Right atrium auricular region (tissue), 2 donors: ENCODE data around the gene LTBP4. TPM values are rescaled to one million over a fixed set of nuclear protein-coding genes. Genes with fewer than 3 reads are reported as not detected.

Experiments used
- DNase-seq: peaks from one replicate; pipeline ENCODE4 v3.0.0-alpha.2; 2019; ENCODE audit warnings: low spot score
- H3K27ac ChIP-seq, 2 donors: fragments of 200-600 bp; sonication (generic); 1 replicate in 1 of 2; 2 replicates in 1 of 2; pipeline ENCODE4 v1.5.1; 2016 to 2019
- H3K27me3 ChIP-seq, 2 donors: fragments of 200-600 bp; sonication (generic); one replicate each; pipeline versions ENCODE4 v1.5.1 to v1.6.0; 2017 to 2019
- H3K36me3 ChIP-seq: fragments of 200-600 bp; sonication (generic); one replicate; pipeline ENCODE4 v1.5.1; 2016
- H3K4me1 ChIP-seq, 2 donors: fragments of 200-600 bp; sonication (generic); one replicate each; pipeline versions ENCODE4 v1.5.1 to v1.6.0; 2017 to 2019
- H3K4me3 ChIP-seq, 2 donors: fragments of 200-600 bp; sonication (generic); 1 replicate in 1 of 2; 2 replicates in 1 of 2; pipeline ENCODE4 v1.5.1; 2017 to 2019; ENCODE audit warnings: mild to moderate bottlenecking in 1 of 2, moderate library complexity in 1 of 2
- H3K9me3 ChIP-seq, 2 donors: fragments of 200-600 bp; sonication (generic); one replicate each; pipeline ENCODE4 v1.5.1; 2019
- CTCF ChIP-seq, 2 donors: fragments of 200-600 bp; sonication (generic); IDR thresholded peaks; one replicate each; pipeline ENCODE4 v1.5.1; 2019; ENCODE audit warnings: antibody characterized with exemption in 2 of 2
- total RNA-seq, 2 donors: library from RNA; depleted of rRNA; stranded (reverse); fragments of >200 nt; gene quantifications; one replicate each; pipeline ENCODE4 v1.1.0, GENCODE V29; 2016

Gene LTBP4
- total RNA-seq, 2 donors from 2014 or later = 152 to 257 TPM

- no peak for TF ChIP-seq CTCF (IDR thresholded peaks at IDR 0.05)
- no peak for DNase-seq
These were observed 3.8 kb upstream of the LTBP4 start for GRCh38 chr19:40597329-40597838.

GRCh38 chr19:40598121-40598917 lies 2.9 kb upstream of the LTBP4 start:
- peak; percentile 96 to 98 for TF ChIP-seq CTCF (IDR thresholded peaks at IDR 0.05)
- H3K27me3 ChIP-seq = peaks cover 5% of the 10 kb centered on the region in 2 donors
- H3K4me1 ChIP-seq = peaks cover 0 to 65% of the 10 kb centered on the region in 2 donors
- no peak overlapping the region for H3K4me3 ChIP-seq
- H3K36me3 ChIP-seq = no peaks in the 10 kb centered on the region
- H3K27ac ChIP-seq = peak overlapping the region; percentile 83
- peak; percentile 94 for DNase-seq
- H3K9me3 ChIP-seq = no peaks in the 10 kb centered on the region

More at GRCh38 chr19:40597329-40597838, 3.8 kb upstream of the LTBP4 start:
- Histone ChIP-seq H3K9me3 (no peaks in the 10 kb centered on the region), H3K36me3 (no peaks in the 10 kb centered on the region), H3K27me3 (peaks cover 5% of the 10 kb centered on the region in 2 donors), H3K27ac (no peak overlapping the region), H3K4me1 (peaks cover 0 to 55% of the 10 kb centered on the region in 2 donors), H3K4me3 (peak overlapping the region in 1 of 2 donors; percentile 40)

- peaks cover 5% of the 10 kb centered on the region in 2 donors for H3K27me3 ChIP-seq
- no peak for DNase-seq
- H3K9me3 ChIP-seq = no peaks in the 10 kb centered on the region
- no peak overlapping the region for H3K4me3 ChIP-seq
- peaks cover 0 to 71% of the 10 kb centered on the region in 2 donors for H3K4me1 ChIP-seq
- H3K27ac ChIP-seq = peak overlapping the region; percentile 83
- peak in 1 of 2 donors; percentile 2 for TF ChIP-seq CTCF (IDR thresholded peaks at IDR 0.05)
- H3K36me3 ChIP-seq = no peaks in the 10 kb centered on the region
These were observed 2.3 kb upstream of the LTBP4 start for GRCh38 chr19:40598918-40599307.

- H3K4me1 ChIP-seq = peaks cover 0 to 76% of the 10 kb centered on the region in 2 donors
- H3K27ac ChIP-seq = peak overlapping the region; percentile 83
- no peaks in the 10 kb centered on the region for H3K9me3 ChIP-seq
- H3K27me3 ChIP-seq = peaks cover 5% of the 10 kb centered on the region in 2 donors
- peak overlapping the region in 1 of 2 donors; percentile 64 for H3K4me3 ChIP-seq
- TF ChIP-seq CTCF (IDR thresholded peaks at IDR 0.05) = no peak
- DNase-seq = no peak
- no peaks in the 10 kb centered on the region for H3K36me3 ChIP-seq
These were observed 1.8 kb upstream of the LTBP4 start for GRCh38 chr19:40599331-40599901.

- TF ChIP-seq CTCF (IDR thresholded peaks at IDR 0.05) = no peak
- Histone ChIP-seq H3K27me3 (peaks cover 5% of the 10 kb centered on the region in 2 donors), H3K4me3 (peak overlapping the region; percentile 11 to 64), H3K27ac (peak overlapping the region; percentile 83), H3K36me3 (no peaks in the 10 kb centered on the region), H3K4me1 (peaks cover 0 to 82% of the 10 kb centered on the region in 2 donors), H3K9me3 (no peaks in the 10 kb centered on the region)
- no peak for DNase-seq
These were observed 1.1 kb upstream of the LTBP4 start for GRCh38 chr19:40599902-40600569.
